Trophoblast cell (in vitro differentiated cells and primary cell): ENCODE results near the gene THADA.

ENCODE experiments used
- DNase-seq, 2 donors: peaks; one replicate each; pipeline ENCODE4 v3.0.0-alpha.2; 2016
- H2AFZ ChIP-seq: 2 replicates; pipeline ENCODE4 v1.6.1; 2013; ENCODE audit warnings: low read length, moderate library complexity, mild to moderate bottlenecking; ENCODE audit not compliant: insufficient read depth, poor library complexity
- H2AK5ac ChIP-seq: 2 replicates; pipeline ENCODE4 v1.6.1; 2013; ENCODE audit warnings: mild to moderate bottlenecking, low read length
- H2BK120ac ChIP-seq: 2 replicates; pipeline ENCODE4 v1.6.1; 2013; ENCODE audit warnings: low read length, mild to moderate bottlenecking, moderate library complexity; ENCODE audit not compliant: insufficient read depth, poor library complexity
- H2BK12ac ChIP-seq: 2 replicates; pipeline ENCODE4 v1.6.1; 2013; ENCODE audit warnings: mild to moderate bottlenecking, low read length, moderate library complexity
- H2BK5ac ChIP-seq: 2 replicates; pipeline ENCODE4 v1.6.1; 2013; ENCODE audit warnings: low read length, low read depth, moderate library complexity, mild to moderate bottlenecking; ENCODE audit not compliant: poor library complexity
- H3K14ac ChIP-seq: 2 replicates; pipeline ENCODE4 v1.6.1; 2013; ENCODE audit warnings: mild to moderate bottlenecking, low read length
- H3K18ac ChIP-seq: 2 replicates; pipeline ENCODE4 v1.6.1; 2013; ENCODE audit warnings: mild to moderate bottlenecking, low read length
- H3K23ac ChIP-seq: 2 replicates; pipeline ENCODE4 v1.6.1; 2013; ENCODE audit warnings: low read length
- H3K27ac ChIP-seq: 2 replicates; pipeline ENCODE4 v1.5.1; 2013; ENCODE audit warnings: low read depth, mild to moderate bottlenecking, inconsistent platforms, low read length, moderate library complexity
- H3K27me3 ChIP-seq: 2 replicates; pipeline ENCODE4 v1.6.1; 2013; ENCODE audit warnings: inconsistent platforms, mild to moderate bottlenecking, low read length, moderate library complexity; ENCODE audit not compliant: insufficient read depth
- H3K36me3 ChIP-seq, 2 experiments: 1 replicate in 1 of 2; 2 replicates in 1 of 2; pipeline ENCODE4 v1.6.1; 2013; ENCODE audit warnings: low read length in 2 of 2, mild to moderate bottlenecking in 2 of 2, moderate library complexity in 1 of 2; ENCODE audit not compliant: insufficient read depth in 2 of 2, control insufficient read depth in 1 of 2
- H3K4ac ChIP-seq: 2 replicates; pipeline ENCODE4 v1.6.1; 2013; ENCODE audit warnings: low read depth, mild to moderate bottlenecking, low read length, moderate library complexity
- H3K4me1 ChIP-seq, 2 experiments: 1 replicate in 1 of 2; 2 replicates in 1 of 2; pipeline ENCODE4 v1.6.1; 2013; ENCODE audit warnings: low read length in 2 of 2, mild to moderate bottlenecking in 2 of 2, moderate library complexity in 1 of 2; ENCODE audit not compliant: insufficient read depth in 2 of 2, control insufficient read depth in 1 of 2
- H3K4me2 ChIP-seq: 2 replicates; pipeline ENCODE4 v1.6.1; 2013; ENCODE audit warnings: inconsistent platforms, mild to moderate bottlenecking, low read length, moderate library complexity
- H3K4me3 ChIP-seq: 2 replicates; pipeline ENCODE4 v1.5.1; 2013; ENCODE audit warnings: mild to moderate bottlenecking, low read depth, low read length, inconsistent platforms
- H3K79me1 ChIP-seq: one replicate; pipeline ENCODE4 v1.6.1; 2013; ENCODE audit warnings: low read length
- H3K79me2 ChIP-seq: 2 replicates; pipeline ENCODE4 v1.6.1; 2013; ENCODE audit warnings: low read length, mild to moderate bottlenecking; ENCODE audit not compliant: control insufficient read depth, insufficient read depth, poor library complexity
- H3K9ac ChIP-seq: 2 replicates; pipeline ENCODE4 v1.6.1; 2013; ENCODE audit warnings: mild to moderate bottlenecking, low read length
- H3K9me3 ChIP-seq: 2 replicates; pipeline ENCODE4 v1.6.1; 2013; ENCODE audit warnings: low read depth, mild to moderate bottlenecking, control low read depth, inconsistent platforms, low read length; ENCODE audit not compliant: insufficient read depth
- H4K12ac ChIP-seq: 2 replicates; pipeline ENCODE4 v1.6.1; 2013; ENCODE audit warnings: low read depth, mild to moderate bottlenecking, low read length, moderate library complexity
- H4K8ac ChIP-seq: 2 replicates; pipeline ENCODE4 v1.6.1; 2013; ENCODE audit warnings: low read depth, mild to moderate bottlenecking, low read length, moderate library complexity
- H4K91ac ChIP-seq: one replicate; pipeline ENCODE4 v1.6.1; 2013; ENCODE audit warnings: low read depth, mild to moderate bottlenecking, low read length, moderate library complexity
- WGBS: extraction: QIAGEN DNeasy Blood & Tissue Kit; methylation state at CpG from one replicate; pipeline ENCODE4 v1.1.7; 2013; ENCODE audit warnings: missing lambda C conversion rate; ENCODE audit not compliant: insufficient read length, insufficient coverage; ENCODE audit errors: extremely low coverage; 5-methylcytosine and 5-hydroxymethylcytosine counted together

THADA gene

DNA sequence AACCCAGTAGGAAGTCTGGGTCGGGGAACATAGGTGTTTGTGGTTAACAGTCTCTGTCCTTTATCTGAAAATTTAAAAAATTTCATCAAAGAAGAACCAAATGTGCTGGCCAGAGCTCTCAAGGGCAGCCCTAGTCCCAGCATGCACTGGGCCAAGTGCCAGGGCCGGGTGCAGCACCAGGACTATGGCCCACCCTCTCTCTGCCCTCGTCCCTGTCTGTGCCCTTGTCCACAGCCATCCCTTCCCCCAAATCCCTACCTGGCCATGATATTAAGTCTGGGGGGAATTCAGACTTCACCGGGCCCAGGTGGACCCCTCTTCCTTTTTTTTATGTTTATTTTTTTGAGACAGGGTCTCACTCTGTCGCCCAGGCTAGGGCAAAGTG, 355.1 kb downstream of the THADA start:
- Histone ChIP-seq H3K27ac (no peak overlapping the region), H3K79me1 (peaks cover 14% of the 10 kb centered on the region), H4K91ac (peak overlapping the region; percentile 32), H2BK5ac (no peak overlapping the region), H3K4me1 (peaks cover 13 to 15% of the 10 kb centered on the region in 2 experiments), H3K9me3 (no peaks in the 10 kb centered on the region), H3K4me3 (no peak overlapping the region), H4K8ac (no peak overlapping the region), H2AFZ (no peak overlapping the region), H3K27me3 (no peaks in the 10 kb centered on the region), H3K9ac (no peak overlapping the region), H3K4me2 (no peak overlapping the region), H2AK5ac (no peak overlapping the region), H3K23ac (no peak overlapping the region), H2BK12ac (peak overlapping the region; percentile 8), H3K14ac (no peak overlapping the region), H2BK120ac (no peak overlapping the region), H3K4ac (no peak overlapping the region), H4K12ac (no peak overlapping the region), H3K36me3 (no peaks in the 10 kb centered on the region), H3K18ac (no peak overlapping the region), H3K79me2 (no peaks in the 10 kb centered on the region)
- WGBS: no CpG with 5 or more reads among the region's 5 CpGs
- no peak for DNase-seq

- H4K91ac ChIP-seq: peak overlapping the region; percentile 72
- H3K9ac ChIP-seq: no peak overlapping the region
- H4K8ac ChIP-seq: no peak overlapping the region
- H3K4ac ChIP-seq: no peak overlapping the region
- no peak overlapping the region for H3K4me3 ChIP-seq
- no peak overlapping the region for H2BK5ac ChIP-seq
- no peak overlapping the region for H3K18ac ChIP-seq
- H3K4me1 ChIP-seq: peaks cover 9 to 11% of the 10 kb centered on the region in 2 experiments
- no peak overlapping the region for H2AFZ ChIP-seq
- H3K9me3 ChIP-seq: no peaks in the 10 kb centered on the region
- peak overlapping the region; percentile 67 for H2BK12ac ChIP-seq
- DNase-seq: peak in 1 of 2 donors; percentile 55
- no peak overlapping the region for H4K12ac ChIP-seq
- peak overlapping the region; percentile 52 for H2BK120ac ChIP-seq
- H3K27ac ChIP-seq: no peak overlapping the region
- H3K27me3 ChIP-seq: no peaks in the 10 kb centered on the region
- no peak overlapping the region for H3K4me2 ChIP-seq
- H3K79me1 ChIP-seq: peaks cover 10% of the 10 kb centered on the region
- no peaks in the 10 kb centered on the region for H3K36me3 ChIP-seq
- no CpG with 5 or more reads among the region's 13 CpGs for WGBS
- no peaks in the 10 kb centered on the region for H3K79me2 ChIP-seq
- H2AK5ac ChIP-seq: peak overlapping the region; percentile 62
- no peak overlapping the region for H3K23ac ChIP-seq
- peak overlapping the region; percentile 71 for H3K14ac ChIP-seq
Observed at GRCh38 chr2:43239981-43240765, 355.7 kb downstream of the THADA start.

DNA sequence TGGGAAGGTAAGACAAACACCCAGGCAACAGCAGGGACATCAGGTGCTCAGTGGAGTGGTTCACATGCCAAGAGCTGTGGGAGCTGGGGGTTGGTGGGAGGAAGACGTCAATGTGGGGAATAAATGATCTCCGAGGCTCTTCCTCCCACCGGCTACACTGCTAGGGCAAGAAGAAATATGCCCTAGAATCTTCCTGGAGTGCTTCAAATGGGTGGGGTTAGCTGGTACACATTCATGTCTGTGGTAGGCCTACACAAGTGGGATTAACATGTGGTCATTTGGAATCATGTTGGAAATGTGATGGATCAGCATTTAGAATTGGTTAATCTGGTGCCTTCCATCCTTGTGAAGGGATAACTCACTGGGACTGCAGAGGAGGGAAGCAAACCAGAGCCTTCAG, 357.0 kb downstream of the THADA start:
- H2AK5ac ChIP-seq: no peak overlapping the region
- no peak overlapping the region for H2BK120ac ChIP-seq
- H3K27me3 ChIP-seq: no peaks in the 10 kb centered on the region
- H4K8ac ChIP-seq: no peak overlapping the region
- no peak overlapping the region for H3K18ac ChIP-seq
- H3K4me2 ChIP-seq: no peak overlapping the region
- H3K79me1 ChIP-seq: peaks cover 5% of the 10 kb centered on the region
- H3K9me3 ChIP-seq: no peaks in the 10 kb centered on the region
- H2BK5ac ChIP-seq: no peak overlapping the region
- H3K14ac ChIP-seq: no peak overlapping the region
- no CpG with 5 or more reads among the region's 3 CpGs for WGBS
- no peak overlapping the region for H4K91ac ChIP-seq
- no peak overlapping the region for H3K23ac ChIP-seq
- peak overlapping the region; percentile 4 for H2BK12ac ChIP-seq
- no peak for DNase-seq
- H3K36me3 ChIP-seq: no peaks in the 10 kb centered on the region
- no peak overlapping the region for H4K12ac ChIP-seq
- peaks cover 2 to 4% of the 10 kb centered on the region in 2 experiments for H3K4me1 ChIP-seq
- no peak overlapping the region for H2AFZ ChIP-seq
- H3K79me2 ChIP-seq: no peaks in the 10 kb centered on the region
- H3K4me3 ChIP-seq: no peak overlapping the region
- no peak overlapping the region for H3K4ac ChIP-seq
- no peak overlapping the region for H3K9ac ChIP-seq
- H3K27ac ChIP-seq: no peak overlapping the region

GRCh38 chr2:43238176-43238575, 357.7 kb downstream of the THADA start:
- Histone ChIP-seq H3K36me3 (no peaks in the 10 kb centered on the region), H3K18ac (no peak overlapping the region), H2AFZ (no peak overlapping the region)

More at GRCh38 chr2:43238176-43238575, 357.7 kb downstream of the THADA start:
- H3K79me1 ChIP-seq: peaks cover 3% of the 10 kb centered on the region
- H4K91ac ChIP-seq: no peak overlapping the region
- no peaks in the 10 kb centered on the region for H3K79me2 ChIP-seq
- no peak overlapping the region for H2BK5ac ChIP-seq
- no peak overlapping the region for H3K4me3 ChIP-seq
- H4K12ac ChIP-seq: no peak overlapping the region
- no peak overlapping the region for H3K4me2 ChIP-seq
- H3K27me3 ChIP-seq: no peaks in the 10 kb centered on the region
- DNase-seq: no peak
- H3K4ac ChIP-seq: no peak overlapping the region
- no peak overlapping the region for H3K23ac ChIP-seq
- H3K4me1 ChIP-seq: peaks cover 2 to 4% of the 10 kb centered on the region in 2 experiments
- no peak overlapping the region for H2AK5ac ChIP-seq
- H4K8ac ChIP-seq: no peak overlapping the region
- no peak overlapping the region for H2BK12ac ChIP-seq
- H3K9me3 ChIP-seq: no peaks in the 10 kb centered on the region
- no peak overlapping the region for H3K9ac ChIP-seq
- H3K14ac ChIP-seq: no peak overlapping the region
- no peak overlapping the region for H3K27ac ChIP-seq
- H2BK120ac ChIP-seq: no peak overlapping the region
